Neuronal stem cell (in vitro differentiated cells): ENCODE measurements around the gene NR4A3.

ENCODE experiments used
- DNase-seq: peaks from one replicate; pipeline ENCODE4 v3.0.0-alpha.2; 2013; ENCODE audit warnings: low spot score
- H2AFZ ChIP-seq: one replicate; pipeline ENCODE4 v1.6.1; 2013; ENCODE audit warnings: mild to moderate bottlenecking, low read length, inconsistent platforms
- H2AK5ac ChIP-seq: 2 replicates; pipeline ENCODE4 v1.6.1; 2013; ENCODE audit warnings: low read depth, mild to moderate bottlenecking, inconsistent platforms, low read length, moderate library complexity, mixed read lengths
- H2BK120ac ChIP-seq: 2 replicates; pipeline ENCODE4 v1.6.1; 2013; ENCODE audit warnings: low read depth, mild to moderate bottlenecking, inconsistent platforms, low read length, moderate library complexity, mixed read lengths
- H2BK12ac ChIP-seq: one replicate; pipeline ENCODE4 v1.6.1; 2013; ENCODE audit warnings: low read length, inconsistent platforms
- H2BK15ac ChIP-seq: 2 replicates; pipeline ENCODE4 v1.6.1; 2013; ENCODE audit warnings: mild to moderate bottlenecking, low read length, inconsistent platforms, mixed read lengths
- H2BK5ac ChIP-seq: one replicate; pipeline ENCODE4 v1.6.1; 2013; ENCODE audit warnings: inconsistent platforms, mild to moderate bottlenecking, low read length, moderate library complexity
- H3K14ac ChIP-seq: one replicate; pipeline ENCODE4 v1.6.1; 2013; ENCODE audit warnings: low read length, inconsistent platforms
- H3K18ac ChIP-seq: 2 replicates; pipeline ENCODE4 v1.6.1; 2013; ENCODE audit warnings: low read length, inconsistent platforms
- H3K23ac ChIP-seq: 2 replicates; pipeline ENCODE4 v1.6.1; 2013; ENCODE audit warnings: low read depth, mild to moderate bottlenecking, mixed read lengths, low read length, inconsistent platforms; ENCODE audit not compliant: poor library complexity
- H3K27ac ChIP-seq: replicated peaks from 3 replicates; pipeline ENCODE4 v1.5.1; 2013; ENCODE audit warnings: low read length, inconsistent platforms
- H3K27me3 ChIP-seq, 3 experiments: 2 replicates each; pipeline ENCODE4 v1.6.1; 2013; ENCODE audit warnings: low read length in 3 of 3, mild to moderate bottlenecking in 2 of 3, inconsistent platforms in 1 of 3, low read depth in 1 of 3, mixed read lengths in 1 of 3, moderate library complexity in 1 of 3; ENCODE audit not compliant: control insufficient read depth in 3 of 3, insufficient read depth in 3 of 3
- H3K36me3 ChIP-seq, 2 donors: replicated peaks in 1 of 2; 2 replicates each; pipeline ENCODE4 v1.6.1; 2013; ENCODE audit warnings: low read length in 2 of 2; ENCODE audit not compliant: control insufficient read depth in 2 of 2, insufficient read depth in 2 of 2
- H3K4ac ChIP-seq: 2 replicates; pipeline ENCODE4 v1.6.1; 2013; ENCODE audit warnings: inconsistent platforms, mild to moderate bottlenecking, low read length, moderate library complexity
- H3K4me1 ChIP-seq, 2 donors: 1 replicate in 1 of 2; 2 replicates in 1 of 2; pipeline ENCODE4 v1.6.1; 2013; ENCODE audit warnings: low read length in 2 of 2, low read depth in 1 of 2; ENCODE audit not compliant: control insufficient read depth in 2 of 2, insufficient read depth in 1 of 2
- H3K4me2 ChIP-seq: one replicate; pipeline ENCODE4 v1.6.1; 2013; ENCODE audit warnings: mild to moderate bottlenecking, low read length, inconsistent platforms; ENCODE audit not compliant: insufficient read depth, poor library complexity, severe bottlenecking
- H3K4me3 ChIP-seq, 2 donors: 2 replicates each; pipeline ENCODE4 v1.5.1; 2013; ENCODE audit warnings: low read length in 2 of 2, mild to moderate bottlenecking in 2 of 2, inconsistent platforms in 1 of 2, moderate library complexity in 1 of 2
- H3K79me1 ChIP-seq: one replicate; pipeline ENCODE4 v1.6.1; 2013; ENCODE audit warnings: low read depth, mild to moderate bottlenecking, inconsistent platforms, low read length, moderate library complexity
- H3K9ac ChIP-seq: one replicate; pipeline ENCODE4 v1.6.1; 2013; ENCODE audit warnings: mild to moderate bottlenecking, low read depth, low read length, inconsistent platforms; ENCODE audit not compliant: poor library complexity
- H3K9me3 ChIP-seq, 2 donors: replicated peaks in 1 of 2; 2 replicates each; pipeline versions ENCODE3 to v1.6.1; 2013; ENCODE audit warnings: low read length in 2 of 2, mild to moderate bottlenecking in 2 of 2, inconsistent platforms in 1 of 2, low read depth in 1 of 2, mixed read lengths in 1 of 2, moderate library complexity in 1 of 2; ENCODE audit not compliant: control insufficient read depth in 2 of 2, insufficient read depth in 1 of 2
- H4K8ac ChIP-seq: one replicate; pipeline ENCODE4 v1.6.1; 2013; ENCODE audit warnings: low read depth, mild to moderate bottlenecking, inconsistent platforms, low read length, moderate library complexity
- H4K91ac ChIP-seq: one replicate; pipeline ENCODE4 v1.6.1; 2013; ENCODE audit warnings: low read length, low read depth, mild to moderate bottlenecking, inconsistent platforms; ENCODE audit not compliant: poor library complexity
- WGBS, 2 donors: extraction: QIAGEN DNeasy Blood & Tissue Kit; methylation state at CpG; one replicate each; pipeline ENCODE4 v1.1.7; 2013; ENCODE audit warnings: missing lambda C conversion rate in 2 of 2, mixed read lengths in 1 of 2; ENCODE audit not compliant: insufficient read length in 2 of 2, insufficient replicate concordance in 1 of 2; ENCODE audit errors: extremely low coverage in 2 of 2; 5-methylcytosine and 5-hydroxymethylcytosine counted together

Gene NR4A3

DNA sequence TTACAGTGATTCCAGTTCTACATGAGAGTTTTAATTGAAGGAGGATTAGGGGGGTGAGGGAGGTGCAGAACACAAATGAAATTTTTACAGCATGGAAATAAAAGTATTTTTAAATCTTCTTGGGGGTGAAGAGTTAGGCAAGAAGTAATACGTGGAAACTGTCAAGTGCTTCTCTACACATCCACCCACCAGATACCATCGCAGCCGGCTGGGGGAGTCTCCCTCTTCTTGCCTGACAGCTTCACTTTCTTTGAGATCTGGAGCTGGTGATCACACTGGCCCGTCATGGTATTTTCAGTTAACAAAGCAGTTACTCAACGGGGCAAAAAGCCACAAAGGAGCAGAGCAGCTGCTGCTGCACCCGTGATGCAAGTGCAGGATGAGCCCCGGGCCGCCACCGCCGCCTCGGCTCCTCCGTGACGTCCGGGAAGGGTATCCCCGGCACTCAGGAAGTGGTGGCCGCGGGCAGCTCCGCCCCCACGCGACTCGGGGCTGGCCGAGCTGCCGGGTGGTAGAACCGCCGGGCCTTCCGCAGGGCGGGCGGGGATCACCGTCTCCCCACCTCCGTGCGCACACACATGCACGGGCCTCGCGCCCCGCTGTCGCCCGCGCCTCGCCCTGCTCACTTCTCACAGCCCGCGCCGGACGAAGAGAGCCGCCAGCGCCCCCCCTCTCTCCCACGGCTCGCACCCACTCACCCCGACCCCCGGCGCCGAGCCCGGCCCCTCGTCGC is 2.4 kb upstream of the NR4A3 start:
- peak overlapping the region; percentile 92 for H2AFZ ChIP-seq
- H2AK5ac ChIP-seq, result peak overlapping the region; percentile 63
- H3K9ac ChIP-seq, result peak overlapping the region; percentile 98
- H3K18ac ChIP-seq, result peak overlapping the region; percentile 99
- H3K4me3 ChIP-seq, result peak overlapping the region; percentile 81 to 92
- WGBS, 2 donors, result no CpG with 5 or more reads among the region's 54 CpGs
- H3K4me2 ChIP-seq, result peak overlapping the region; percentile 28
- H3K27ac ChIP-seq, result peak overlapping the region; percentile 93
- H3K36me3 ChIP-seq, result peaks cover 0 to 6% of the 10 kb centered on the region in 2 donors
- peaks cover 5 to 6% of the 10 kb centered on the region in 2 donors for H3K4me1 ChIP-seq
- H2BK120ac ChIP-seq, result peak overlapping the region; percentile 96
- peaks cover 0 to 15% (median 7%) of the 10 kb centered on the region in 3 experiments for H3K27me3 ChIP-seq
- H3K9me3 ChIP-seq, result no peaks in the 10 kb centered on the region
- no peak overlapping the region for H2BK12ac ChIP-seq
- H4K8ac ChIP-seq, result peak overlapping the region; percentile 65
- no peak for DNase-seq
- H3K79me1 ChIP-seq, result peaks cover 3% of the 10 kb centered on the region
- H3K4ac ChIP-seq, result no peak overlapping the region
- H3K14ac ChIP-seq, result peak overlapping the region; percentile 71
- peak overlapping the region; percentile 39 for H2BK5ac ChIP-seq
- no peak overlapping the region for H2BK15ac ChIP-seq
- peak overlapping the region; percentile 30 for H4K91ac ChIP-seq
- peak overlapping the region; percentile 98 for H3K23ac ChIP-seq

DNA sequence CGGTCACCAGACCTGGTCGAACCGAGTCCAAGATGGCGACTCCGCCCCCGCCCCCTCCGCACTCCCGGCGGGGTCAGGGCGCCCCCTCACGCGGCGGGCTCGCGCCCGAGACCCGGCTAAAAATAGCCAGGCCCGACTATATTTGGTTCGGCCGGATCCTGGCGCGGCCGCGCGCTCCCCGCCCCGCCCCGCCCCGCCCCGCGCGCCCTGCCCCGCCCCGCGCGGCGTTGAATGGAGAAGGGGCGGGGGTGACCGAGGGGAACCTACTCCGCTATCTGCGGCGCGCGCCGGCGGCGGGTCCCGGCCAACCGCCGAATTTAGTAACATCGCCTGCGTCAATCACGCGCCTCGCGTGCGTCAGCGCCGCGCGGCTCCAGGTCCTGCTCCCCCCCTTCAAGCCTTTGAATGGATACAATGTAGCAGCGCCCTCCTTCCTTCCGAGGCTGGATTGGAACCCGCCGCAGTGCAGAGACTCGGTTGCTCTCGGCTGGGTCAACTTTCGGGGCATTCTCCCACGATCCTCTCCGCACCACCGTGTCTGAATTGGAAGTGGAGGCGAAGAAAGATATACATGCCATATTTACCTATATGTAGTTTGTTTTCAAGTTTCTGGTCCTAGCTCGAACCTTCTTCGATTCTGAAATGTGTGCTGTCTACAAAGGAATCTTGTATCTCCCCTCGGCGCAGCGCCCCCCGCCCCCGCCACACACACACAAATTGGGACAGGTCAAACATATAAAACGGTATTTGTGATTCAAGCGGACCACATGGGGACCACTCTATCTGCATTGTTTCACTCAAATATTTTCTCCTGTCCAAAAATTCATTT is 1.6 kb upstream of the NR4A3 start:
- Histone ChIP-seq H3K23ac (peak overlapping the region; percentile 98), H2BK15ac (peak overlapping the region; percentile 81), H4K8ac (no peak overlapping the region), H3K79me1 (peaks cover 3% of the 10 kb centered on the region), H3K27me3 (peaks cover 0 to 22% (median 10%) of the 10 kb centered on the region in 3 experiments), H3K4me1 (peaks cover 7 to 8% of the 10 kb centered on the region in 2 donors), H3K4me2 (peak overlapping the region; percentile 100), H3K4ac (no peak overlapping the region), H2AFZ (peak overlapping the region; percentile 98), H2BK120ac (peak overlapping the region; percentile 96), H3K9ac (peak overlapping the region; percentile 98), H3K27ac (peak overlapping the region; percentile 93), H3K9me3 (no peaks in the 10 kb centered on the region), H2BK12ac (no peak overlapping the region), H3K36me3 (peaks cover 0 to 2% of the 10 kb centered on the region in 2 donors), H4K91ac (no peak overlapping the region), H3K18ac (peak overlapping the region; percentile 99), H2AK5ac (peak overlapping the region; percentile 63), H3K14ac (peak overlapping the region; percentile 71), H3K4me3 (peak overlapping the region; percentile 81 to 92), H2BK5ac (peak overlapping the region; percentile 39)
- WGBS, 2 donors, result no CpG with 5 or more reads among the region's 81 CpGs
- peak; percentile 94 for DNase-seq

- DNase-seq, result no peak
- H3K9me3 ChIP-seq, result peaks cover 0 to 2% of the 10 kb centered on the region in 2 donors
- peak overlapping the region; percentile 79 for H2BK5ac ChIP-seq
- peaks cover 0 to 30% (median 10%) of the 10 kb centered on the region in 3 experiments for H3K27me3 ChIP-seq
- peak overlapping the region; percentile 90 for H3K18ac ChIP-seq
- peak overlapping the region; percentile 71 for H3K27ac ChIP-seq
- H4K8ac ChIP-seq, result no peak overlapping the region
- peak overlapping the region; percentile 35 for H2BK120ac ChIP-seq
- H4K91ac ChIP-seq, result no peak overlapping the region
- WGBS, 2 donors, result no CpG with 5 or more reads among the region's 28 CpGs
- H3K14ac ChIP-seq, result peak overlapping the region; percentile 14
- no peak overlapping the region for H3K4ac ChIP-seq
- no peak overlapping the region for H3K23ac ChIP-seq
- peaks cover 3% of the 10 kb centered on the region for H3K79me1 ChIP-seq
- peak overlapping the region; percentile 100 for H3K4me2 ChIP-seq
- H3K4me1 ChIP-seq, result peaks cover 7 to 15% of the 10 kb centered on the region in 2 donors
- H2BK15ac ChIP-seq, result peak overlapping the region; percentile 45
- peak overlapping the region; percentile 78 for H3K9ac ChIP-seq
- H2AFZ ChIP-seq, result peak overlapping the region; percentile 98
- peak overlapping the region; percentile 44 for H2AK5ac ChIP-seq
- H3K36me3 ChIP-seq, result no peaks in the 10 kb centered on the region
- no peak overlapping the region for H2BK12ac ChIP-seq
- peak overlapping the region; percentile 69 to 87 for H3K4me3 ChIP-seq
Measured at GRCh38 chr9:99820685-99821395, 845 bp upstream of the NR4A3 start.
